HCT116 (cell line): ENCODE results near the gene UNK. TPM values are rescaled to one million over a fixed set of nuclear protein-coding genes. Genes with fewer than 3 reads are reported as not detected.

ENCODE experiments used
- ATAC-seq: fragments of 200-7000 bp; cut with Tn5 transposase; 2 replicates; pipeline ENCODE4 v1.9.1; 2020; ENCODE audit warnings: mild to moderate bottlenecking, moderate library complexity
- BruUV-seq: library from RNA; stranded (reverse); fragments of 400-500 nt; replicated peaks from 2 replicates; lab custom pipeline; 2021; lab: Mats Ljungman, UMichigan
- CTCF ChIA-PET: fragments of 300-600 bp; sonication (Branson Sonifier 250); formaldehyde crosslinking; loops from one replicate; lab custom pipeline; 2021; ENCODE audit warnings: antibody characterized with exemption; lab: Charles Lee
- POLR2A ChIA-PET: fragments of 300-600, 350-600 bp; sonication (Branson Sonifier 250); formaldehyde crosslinking; loops from one replicate; lab custom pipeline; 2021; ENCODE audit warnings: antibody characterized with exemption; lab: Charles Lee
- RAD21 ChIA-PET, 2 experiments: fragments of 300-600 bp; sonication (Branson Sonifier 250); formaldehyde crosslinking; loops; one replicate each; lab custom pipeline; 2023; ENCODE audit warnings: low total read pairs in 2 of 2; ENCODE audit not compliant: uncharacterized antibody in 2 of 2, unreplicated experiment in 2 of 2, low non-redundant PET in 1 of 2; lab: Charles Lee
- DNase-seq: peaks from one replicate; pipeline ENCODE4 v3.0.0-alpha.2; 2010; ENCODE audit warnings: low read depth, low spot score
- H2AFZ ChIP-seq: fragments of 200-600 bp; shearing (Covaris generic), sonication (generic); 2 replicates; pipeline ENCODE4 v1.6.1; 2017; ENCODE audit warnings: low read depth, mixed run types, mixed read lengths, antibody characterized with exemption, low read length; ENCODE audit not compliant: poor library complexity, severe bottlenecking
- H3K27ac ChIP-seq: 2 replicates; pipeline ENCODE4 v1.5.1; 2012; ENCODE audit warnings: low read depth, low read length
- H3K27me3 ChIP-seq: fragments of 200-600 bp; sonication (generic); 2 replicates; pipeline ENCODE4 v1.6.1; 2016; ENCODE audit warnings: mixed run types, low read length, mixed read lengths; ENCODE audit not compliant: insufficient read depth
- H3K36me3 ChIP-seq, 2 experiments: fragments of 200-500 bp in 1 of 2; fragments of 200-600 bp in 1 of 2; sonication (Bioruptor generic) in 1 of 2; sonication (generic) in 1 of 2; 2 replicates each; pipeline versions ENCODE4 v1.5.1 to v1.6.1; 2014 to 2016; ENCODE audit warnings: low read length in 2 of 2, inconsistent platforms in 1 of 2, mixed read lengths in 1 of 2, mixed run types in 1 of 2; ENCODE audit not compliant: insufficient read depth in 2 of 2, control insufficient read depth in 1 of 2
- H3K4me1 ChIP-seq, 2 experiments: fragments of 200-600 bp in 1 of 2; sonication (generic) in 1 of 2; 2 replicates each; pipeline versions ENCODE4 v1.5.1 to v1.6.1; 2012 to 2017; ENCODE audit warnings: low read length in 2 of 2, inconsistent platforms in 1 of 2, mild to moderate bottlenecking in 1 of 2, mixed read lengths in 1 of 2, mixed run types in 1 of 2, moderate library complexity in 1 of 2; ENCODE audit not compliant: insufficient read depth in 2 of 2, control insufficient read depth in 1 of 2
- H3K4me2 ChIP-seq: fragments of 200-600 bp; sonication (generic); 2 replicates; pipeline ENCODE4 v1.6.1; 2017; ENCODE audit warnings: mixed run types, low read length, mixed read lengths
- H3K4me3 ChIP-seq, 2 experiments: fragments of 200-600 bp in 1 of 2; sonication (generic) in 1 of 2; replicated peaks in 1 of 2; 2 replicates each; pipeline ENCODE4 v1.5.1; 2011 to 2016; ENCODE audit warnings: low read length in 2 of 2, control low read depth in 1 of 2, low read depth in 1 of 2, mild to moderate bottlenecking in 1 of 2, mixed read lengths in 1 of 2, mixed run types in 1 of 2
- H3K79me2 ChIP-seq: fragments of 200-600 bp; sonication (generic); 2 replicates; pipeline ENCODE4 v1.6.1; 2017; ENCODE audit warnings: mild to moderate bottlenecking, mixed run types, low read length, moderate library complexity, mixed read lengths; ENCODE audit not compliant: insufficient read depth
- H3K9ac ChIP-seq: fragments of 200-600 bp; sonication (generic); 2 replicates; pipeline ENCODE4 v1.6.1; 2016; ENCODE audit warnings: low read length, mixed read lengths
- H3K9me2 ChIP-seq: fragments of 200-600 bp; sonication (generic), shearing (Covaris generic); 2 replicates; pipeline ENCODE4 v1.6.1; 2017; ENCODE audit warnings: mixed run types, mild to moderate bottlenecking, moderate library complexity; ENCODE audit not compliant: insufficient read depth
- H3K9me3 ChIP-seq, 2 experiments: fragments of 200-500 bp in 1 of 2; fragments of 200-600 bp in 1 of 2; sonication (Bioruptor generic) in 1 of 2; sonication (generic) in 1 of 2; 2 replicates each; pipeline ENCODE4 v1.6.1; 2014 to 2017; ENCODE audit warnings: low read length in 2 of 2, mixed read lengths in 2 of 2, inconsistent platforms in 1 of 2, low read depth in 1 of 2, mild to moderate bottlenecking in 1 of 2, mixed run types in 1 of 2, moderate library complexity in 1 of 2; ENCODE audit not compliant: control insufficient read depth in 1 of 2, insufficient read depth in 1 of 2
- H4K20me1 ChIP-seq: fragments of 200-600 bp; sonication (generic), shearing (Covaris generic); 2 replicates; pipeline ENCODE4 v1.6.1; 2017; ENCODE audit warnings: mixed run types, mild to moderate bottlenecking, moderate library complexity; ENCODE audit not compliant: insufficient read depth
- ATF3 ChIP-seq: IDR thresholded peaks from 2 replicates; pipeline ENCODE4 v1.6.1; 2012
- EZH2 ChIP-seq: fragments of 200-600 bp; sonication (generic); IDR thresholded peaks from 2 replicates; pipeline ENCODE4 v1.6.1; 2017; ENCODE audit warnings: antibody characterized with exemption, mixed run types
- EZH2phosphoT487 ChIP-seq: fragments of 200-600 bp; IDR thresholded peaks from 2 replicates; pipeline ENCODE4 v1.6.1; 2018; ENCODE audit warnings: antibody characterized with exemption, borderline replicate concordance
- JUND ChIP-seq: IDR thresholded peaks from 2 replicates; pipeline ENCODE4 v1.6.1; 2012
- MAX ChIP-seq: IDR thresholded peaks from 2 replicates; pipeline ENCODE4 v1.6.1; 2012
- POLR2A ChIP-seq: IDR thresholded peaks from 2 replicates; pipeline ENCODE4 v1.7.0; 2011; ENCODE audit warnings: borderline replicate concordance; ENCODE audit not compliant: insufficient read depth, insufficient read length; ENCODE audit errors: extremely low read depth
- POLR2AphosphoS5 ChIP-seq: IDR thresholded peaks from 2 replicates; pipeline ENCODE4 v1.6.1; 2011; ENCODE audit warnings: mild to moderate bottlenecking, low read depth, low read length, moderate library complexity
- RAD21 ChIP-seq: IDR thresholded peaks from 2 replicates; pipeline ENCODE4 v1.6.1; 2012; ENCODE audit warnings: low read depth, mild to moderate bottlenecking
- SIN3A ChIP-seq: IDR thresholded peaks from 2 replicates; pipeline ENCODE4 v1.6.1; 2012; ENCODE audit warnings: low read depth
- SP1 ChIP-seq: IDR thresholded peaks from 2 replicates; pipeline ENCODE4 v1.6.1; 2012; ENCODE audit warnings: low read depth
- ZFX ChIP-seq: fragments of 450-650 bp; IDR thresholded peaks from 2 replicates; pipeline ENCODE4 v1.6.1; 2017
- ZNF274 ChIP-seq: fragments of 200-500 bp; sonication (Bioruptor generic); IDR thresholded peaks from 2 replicates; pipeline ENCODE4 v1.6.1; 2014; ENCODE audit warnings: mild to moderate bottlenecking, low read depth, low read length, inconsistent platforms
- intact Hi-C: fragments of 100-400 bp; cut with micrococcal nuclease; formaldehyde crosslinking; loops from 2 replicates; pipeline ENCODE4 v1.10.0; 2022
- total RNA-seq: library from RNA; stranded (reverse); gene quantifications from one replicate; pipeline ENCODE4 v1.2.1, GENCODE V29; 2021; ENCODE audit not compliant: unreplicated experiment
- TF ChIP-seq, protein P1 (sequence below): IDR thresholded peaks from 2 replicates; pipeline ENCODE4 v1.6.1; 2011; ENCODE audit warnings: mild to moderate bottlenecking, low read length, moderate library complexity; ENCODE audit not compliant: insufficient replicate concordance; ENCODE audit errors: extremely low read depth

Gene UNK
- total RNA-seq, 1 experiment from 2014 or later = 40.6 TPM

DNA sequence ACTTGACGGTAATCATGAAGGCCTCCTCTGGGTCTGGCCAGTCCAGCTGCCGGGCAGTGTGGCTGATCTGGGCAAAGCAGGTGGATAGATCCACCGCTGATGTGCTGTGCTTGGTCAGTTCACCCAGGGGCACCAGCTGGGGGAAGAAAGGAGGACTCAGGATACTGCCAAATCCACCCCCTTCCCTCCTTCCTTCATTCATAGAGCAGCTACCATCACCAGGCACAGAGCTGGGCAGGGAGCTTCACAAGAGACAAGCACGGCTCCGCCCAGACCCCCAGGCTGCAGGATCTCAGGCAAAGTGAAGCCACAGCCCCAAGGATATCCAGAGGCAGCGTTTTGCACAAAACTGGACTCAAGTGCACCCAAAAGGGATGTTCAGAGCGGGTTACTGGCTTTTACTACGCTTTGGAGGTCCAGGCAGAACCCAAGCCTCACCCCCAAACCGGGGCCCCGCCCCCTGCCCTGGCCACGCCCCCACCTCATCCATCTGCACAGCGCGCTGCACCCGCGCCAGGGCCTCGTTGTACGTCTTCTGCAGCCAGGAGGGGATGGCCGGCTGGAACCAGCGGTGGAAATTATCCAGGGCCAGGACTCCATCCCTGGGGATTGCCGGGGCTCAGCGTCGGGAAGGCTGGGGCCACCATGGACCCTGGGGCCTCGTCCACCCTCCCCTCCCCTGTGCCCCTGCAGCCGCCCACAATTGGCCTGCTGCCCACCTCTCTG lies 50.5 kb downstream of the UNK start:
- no peak overlapping the region for H3K9ac ChIP-seq
- H2AFZ ChIP-seq = no peak overlapping the region
- no peaks in the 10 kb centered on the region for H3K36me3 ChIP-seq
- intact Hi-C loops = no loop called here
- peaks cover 3 to 12% of the 10 kb centered on the region in 2 experiments; a peak in 2 of 4 replicates for H3K4me1 ChIP-seq
- no peak for TF ChIP-seq ATF3
- no peak for TF ChIP-seq POLR2AphosphoS5
- no peak for TF ChIP-seq MAX
- no peak for TF ChIP-seq EZH2phosphoT487
- no peak for TF ChIP-seq ZNF274
- no peak for TF ChIP-seq JUND
- TF ChIP-seq SP1 = no peak
- no peak for TF ChIP-seq SIN3A
- TF ChIP-seq POLR2A = no peak
- TF ChIP-seq RAD21 = no peak
- TF ChIP-seq, protein P1, sequence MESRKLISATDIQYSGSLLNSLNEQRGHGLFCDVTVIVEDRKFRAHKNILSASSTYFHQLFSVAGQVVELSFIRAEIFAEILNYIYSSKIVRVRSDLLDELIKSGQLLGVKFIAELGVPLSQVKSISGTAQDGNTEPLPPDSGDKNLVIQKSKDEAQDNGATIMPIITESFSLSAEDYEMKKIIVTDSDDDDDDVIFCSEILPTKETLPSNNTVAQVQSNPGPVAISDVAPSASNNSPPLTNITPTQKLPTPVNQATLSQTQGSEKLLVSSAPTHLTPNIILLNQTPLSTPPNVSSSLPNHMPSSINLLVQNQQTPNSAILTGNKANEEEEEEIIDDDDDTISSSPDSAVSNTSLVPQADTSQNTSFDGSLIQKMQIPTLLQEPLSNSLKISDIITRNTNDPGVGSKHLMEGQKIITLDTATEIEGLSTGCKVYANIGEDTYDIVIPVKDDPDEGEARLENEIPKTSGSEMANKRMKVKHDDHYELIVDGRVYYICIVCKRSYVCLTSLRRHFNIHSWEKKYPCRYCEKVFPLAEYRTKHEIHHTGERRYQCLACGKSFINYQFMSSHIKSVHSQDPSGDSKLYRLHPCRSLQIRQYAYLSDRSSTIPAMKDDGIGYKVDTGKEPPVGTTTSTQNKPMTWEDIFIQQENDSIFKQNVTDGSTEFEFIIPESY = no peak
- TF ChIP-seq ZFX = no peak
- TF ChIP-seq EZH2 = no peak
- ChIA-PET RAD21 (no interaction called here), POLR2A (interaction anchor here (1.8 kb wide), 1 partner anchor 55 kb away, joined by 6 read pairs; a partner anchor contains a TSS), CTCF (interaction anchor here (1.3 to 2.9 kb wide), 2 partner anchors 8 to 11 kb away, joined by 5 to 9 read pairs; no protein-coding TSS in a partner anchor)
- no peaks in the 10 kb centered on the region for H3K9me3 ChIP-seq
- H3K9me2 ChIP-seq = no peaks in the 10 kb centered on the region
- no peak overlapping the region for H3K27ac ChIP-seq
- no peaks in the 10 kb centered on the region for H4K20me1 ChIP-seq
- ATAC-seq (peak; percentile 45; the same call in 1 of the 2 replicates), DNase-seq (no peak)
- no TSS peak for BruUV-seq
- H3K27me3 ChIP-seq = no peaks in the 10 kb centered on the region
- H3K4me3 ChIP-seq = no peak overlapping the region
- H3K79me2 ChIP-seq = no peaks in the 10 kb centered on the region
- H3K4me2 ChIP-seq = no peak overlapping the region
